WTC11 (cell line): ENCODE results near the gene DTX1. TPM values are rescaled to one million over a fixed set of nuclear protein-coding genes. Genes with fewer than 3 reads are reported as not detected.

Source experiments
- ATAC-seq: fragments of 200-7000 bp; cut with Tn5 transposase; 2 replicates; pipeline ENCODE4 v1.10.0; 2021; ENCODE audit warnings: mild to moderate bottlenecking, moderate library complexity
- CTCF ChIA-PET: fragments of 300-600 bp; sonication (Branson Sonifier 250); formaldehyde crosslinking; loops from one replicate; lab custom pipeline; 2021; ENCODE audit warnings: antibody characterized with exemption; lab: Charles Lee
- POLR2A ChIA-PET: fragments of 350-600 bp; sonication (Branson Sonifier 250); formaldehyde crosslinking; loops from one replicate; lab custom pipeline; 2021; ENCODE audit warnings: antibody characterized with exemption; lab: Charles Lee
- DNase-seq: peaks from one replicate; pipeline ENCODE4 v3.0.0; 2021; ENCODE audit warnings: low spot score
- H3K27ac Mint-ChIP-seq: 2 replicates; pipeline ENCODE4 v1.8.0; 2021; ENCODE audit warnings: mixed read lengths
- H3K27me3 Mint-ChIP-seq: 2 replicates; pipeline ENCODE4 v1.8.0; 2021; ENCODE audit warnings: low read depth, mild to moderate bottlenecking, moderate library complexity, mixed read lengths
- H3K36me3 Mint-ChIP-seq: 2 replicates; pipeline ENCODE4 v1.8.0; 2021; ENCODE audit warnings: mixed read lengths
- H3K4me1 Mint-ChIP-seq: 2 replicates; pipeline ENCODE4 v1.8.0; 2022; ENCODE audit warnings: mixed read lengths
- H3K4me3 Mint-ChIP-seq: 2 replicates; pipeline ENCODE4 v1.8.0; 2021; ENCODE audit warnings: mild to moderate bottlenecking, moderate library complexity, mixed read lengths
- H3K9me3 Mint-ChIP-seq: 2 replicates; pipeline ENCODE4 v1.8.0; 2021; ENCODE audit warnings: mixed read lengths
- CREB1 ChIP-seq: sonication (generic); formaldehyde crosslinking; IDR thresholded peaks from 2 replicates; pipeline ENCODE4 v1.8.0; 2023; ENCODE audit warnings: mild to moderate bottlenecking, missing genetic modification reagents
- FOXP1 ChIP-seq: sonication (generic); formaldehyde crosslinking; IDR thresholded peaks from 2 replicates; pipeline ENCODE4 v1.8.0; 2022; ENCODE audit warnings: missing genetic modification reagents, mild to moderate bottlenecking, moderate library complexity, borderline replicate concordance
- GABPB1 ChIP-seq: sonication (generic); formaldehyde crosslinking; IDR thresholded peaks from 2 replicates; pipeline ENCODE4 v1.8.1; 2023; ENCODE audit warnings: mild to moderate bottlenecking, missing genetic modification reagents
- GRHL2 ChIP-seq: fragments of 250-450 bp; sonication (Bioruptor Pico); IDR thresholded peaks from 2 replicates; pipeline ENCODE4 v1.8.0; 2022; ENCODE audit warnings: mild to moderate bottlenecking, moderate library complexity; ENCODE audit not compliant: insufficient replicate concordance, severe bottlenecking
- NFYB ChIP-seq: sonication (generic); formaldehyde crosslinking; conservative IDR thresholded peaks from 2 replicates; pipeline ENCODE4 v1.8.0; 2022; ENCODE audit warnings: low read depth, missing genetic modification reagents
- RORB ChIP-seq: fragments of 250-450 bp; sonication (Bioruptor Pico); IDR thresholded peaks from 2 replicates; pipeline ENCODE4 v1.9.0; 2021; ENCODE audit warnings: mild to moderate bottlenecking
- SMAD3 ChIP-seq: sonication (generic); formaldehyde crosslinking; IDR thresholded peaks from 2 replicates; pipeline ENCODE4 v1.8.0; 2022; ENCODE audit warnings: missing genetic modification reagents, mild to moderate bottlenecking, borderline replicate concordance
- SMAD4 ChIP-seq: sonication (generic); formaldehyde crosslinking; IDR thresholded peaks from 2 replicates; pipeline ENCODE4 v1.8.0; 2022; ENCODE audit warnings: mild to moderate bottlenecking, missing genetic modification reagents
- SP1 ChIP-seq: sonication (generic); formaldehyde crosslinking; conservative IDR thresholded peaks from 2 replicates; pipeline ENCODE4 v1.8.1; 2022; ENCODE audit warnings: missing genetic modification reagents
- TEAD1 ChIP-seq: sonication (generic); formaldehyde crosslinking; IDR thresholded peaks from 2 replicates; pipeline ENCODE4 v1.8.0; 2022; ENCODE audit warnings: mild to moderate bottlenecking, missing genetic modification reagents
- ZNF232 ChIP-seq: sonication (generic); formaldehyde crosslinking; IDR thresholded peaks from 2 replicates; pipeline ENCODE4 v1.8.0; 2022; ENCODE audit warnings: mild to moderate bottlenecking, missing genetic modification reagents
- ZNF423 ChIP-seq: fragments of 250-450 bp; sonication (Bioruptor Pico); IDR thresholded peaks from 2 replicates; pipeline ENCODE4 v2.1.2; 2022; ENCODE audit warnings: mild to moderate bottlenecking, moderate library complexity
- total RNA-seq: library from RNA; stranded (reverse); gene quantifications from 3 replicates; pipeline ENCODE4 v1.2.3, GENCODE V29; 2021
- TF ChIP-seq, protein P1 (sequence below): fragments of 250-450 bp; sonication (Bioruptor Pico); IDR thresholded peaks from 2 replicates; pipeline ENCODE4 v1.9.0; 2021; ENCODE audit warnings: moderate library complexity, mild to moderate bottlenecking, inconsistent platforms, borderline replicate concordance
- TF ChIP-seq, protein P2 (sequence below): fragments of 250-450 bp; sonication (Bioruptor Pico); IDR thresholded peaks from 2 replicates; pipeline ENCODE4 v1.8.0; 2021; ENCODE audit warnings: mild to moderate bottlenecking
- TF ChIP-seq, protein P3 (sequence below): sonication (generic); formaldehyde crosslinking; IDR thresholded peaks from 2 replicates; pipeline ENCODE4 v1.8.1; 2023; ENCODE audit warnings: mild to moderate bottlenecking, missing genetic modification reagents, borderline replicate concordance
- TF ChIP-seq, protein P4 (sequence below): sonication (generic); formaldehyde crosslinking; IDR thresholded peaks from 2 replicates; pipeline ENCODE4 v1.8.0; 2022; ENCODE audit warnings: mild to moderate bottlenecking, missing genetic modification reagents
- TF ChIP-seq, protein P5 (sequence below): sonication (generic); formaldehyde crosslinking; IDR thresholded peaks from 2 replicates; pipeline ENCODE4 v1.8.1; 2023; ENCODE audit warnings: mild to moderate bottlenecking, moderate library complexity, missing genetic modification reagents
- TF ChIP-seq, protein P6 (sequence below): sonication (generic); formaldehyde crosslinking; IDR thresholded peaks from 2 replicates; pipeline ENCODE4 v1.8.1; 2023; ENCODE audit warnings: mild to moderate bottlenecking, missing genetic modification reagents, moderate library complexity

The DTX1 gene
- total RNA-seq, 1 experiment from 2014 or later, result 6.2 TPM

DNA sequence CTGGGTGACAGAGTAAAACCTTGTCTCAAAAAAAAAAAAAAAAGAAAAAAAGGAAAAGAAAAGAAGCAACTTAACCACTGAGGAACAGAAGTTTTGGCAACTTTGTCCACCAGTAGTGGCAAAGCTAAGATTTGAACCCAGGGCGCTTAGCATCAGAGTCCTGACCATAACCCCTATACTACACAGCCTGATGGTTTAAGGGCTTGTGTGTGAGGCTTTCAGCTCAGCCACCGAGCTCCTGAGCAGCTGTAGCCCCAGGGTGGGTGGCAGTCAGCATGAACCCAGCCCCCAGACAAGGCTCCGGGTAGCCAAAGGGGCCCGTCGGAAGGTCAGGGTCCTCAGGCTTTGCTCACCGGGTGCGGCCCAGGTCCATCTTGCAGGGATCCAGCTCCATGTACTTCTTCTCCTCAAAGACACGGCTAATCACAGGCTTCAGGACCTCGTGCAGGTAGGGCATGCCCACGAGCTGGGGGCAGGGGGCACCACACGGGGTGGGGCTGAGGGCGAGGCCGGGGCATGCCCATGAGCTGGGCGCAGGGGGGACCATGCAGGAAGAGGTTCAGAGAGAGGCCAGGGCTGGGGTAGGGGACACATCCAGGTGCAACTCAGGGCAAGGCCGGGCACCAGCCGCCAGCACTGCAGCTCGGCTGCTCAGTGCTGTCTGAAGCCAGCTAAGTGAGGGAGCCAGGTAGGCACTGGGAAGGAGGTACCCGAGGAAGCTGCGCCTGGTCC, 58.1 kb downstream of the DTX1 start:
- H3K9me3 Mint-ChIP-seq, result no peaks in the 10 kb centered on the region
- H3K27me3 Mint-ChIP-seq, result no peaks in the 10 kb centered on the region; the same call in 1 of the 2 replicates
- no peaks in the 10 kb centered on the region for H3K36me3 Mint-ChIP-seq
- POLR2A ChIA-PET, result interaction anchor here (1.3 kb wide), 1 partner anchor 60 kb away, joined by 5 read pairs; no protein-coding TSS in a partner anchor
- no peak overlapping the region for H3K27ac Mint-ChIP-seq
- ATAC-seq (no peak), DNase-seq (no peak)
- TF ChIP-seq ZNF232 (CRISPR knock-in tag) (no peak), SMAD3 (CRISPR knock-in tag) (no peak), CREB1 (no peak), ZNF423 (CRISPR knock-in tag) (no peak), RORB (CRISPR knock-in tag) (no peak), TEAD1 (CRISPR knock-in tag) (no peak), FOXP1 (CRISPR knock-in tag) (no peak), GRHL2 (CRISPR knock-in tag) (no peak), SMAD4 (no peak), SP1 (CRISPR knock-in tag) (no peak), GABPB1 (CRISPR knock-in tag) (no peak), NFYB (CRISPR knock-in tag) (no peak)
- TF ChIP-seq, protein P1, sequence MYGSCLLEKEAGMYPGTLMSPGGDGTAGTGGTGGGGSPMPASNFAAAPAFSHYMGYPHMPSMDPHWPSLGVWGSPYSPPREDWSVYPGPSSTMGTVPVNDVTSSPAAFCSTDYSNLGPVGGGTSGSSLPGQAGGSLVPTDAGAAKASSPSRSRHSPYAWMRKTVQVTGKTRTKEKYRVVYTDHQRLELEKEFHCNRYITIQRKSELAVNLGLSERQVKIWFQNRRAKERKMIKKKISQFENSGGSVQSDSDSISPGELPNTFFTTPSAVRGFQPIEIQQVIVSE (CRISPR knock-in tag), result no peak
- TF ChIP-seq, protein P2, sequence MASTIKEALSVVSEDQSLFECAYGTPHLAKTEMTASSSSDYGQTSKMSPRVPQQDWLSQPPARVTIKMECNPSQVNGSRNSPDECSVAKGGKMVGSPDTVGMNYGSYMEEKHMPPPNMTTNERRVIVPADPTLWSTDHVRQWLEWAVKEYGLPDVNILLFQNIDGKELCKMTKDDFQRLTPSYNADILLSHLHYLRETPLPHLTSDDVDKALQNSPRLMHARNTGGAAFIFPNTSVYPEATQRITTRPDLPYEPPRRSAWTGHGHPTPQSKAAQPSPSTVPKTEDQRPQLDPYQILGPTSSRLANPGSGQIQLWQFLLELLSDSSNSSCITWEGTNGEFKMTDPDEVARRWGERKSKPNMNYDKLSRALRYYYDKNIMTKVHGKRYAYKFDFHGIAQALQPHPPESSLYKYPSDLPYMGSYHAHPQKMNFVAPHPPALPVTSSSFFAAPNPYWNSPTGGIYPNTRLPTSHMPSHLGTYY (CRISPR knock-in tag), result no peak
- TF ChIP-seq, protein P3, sequence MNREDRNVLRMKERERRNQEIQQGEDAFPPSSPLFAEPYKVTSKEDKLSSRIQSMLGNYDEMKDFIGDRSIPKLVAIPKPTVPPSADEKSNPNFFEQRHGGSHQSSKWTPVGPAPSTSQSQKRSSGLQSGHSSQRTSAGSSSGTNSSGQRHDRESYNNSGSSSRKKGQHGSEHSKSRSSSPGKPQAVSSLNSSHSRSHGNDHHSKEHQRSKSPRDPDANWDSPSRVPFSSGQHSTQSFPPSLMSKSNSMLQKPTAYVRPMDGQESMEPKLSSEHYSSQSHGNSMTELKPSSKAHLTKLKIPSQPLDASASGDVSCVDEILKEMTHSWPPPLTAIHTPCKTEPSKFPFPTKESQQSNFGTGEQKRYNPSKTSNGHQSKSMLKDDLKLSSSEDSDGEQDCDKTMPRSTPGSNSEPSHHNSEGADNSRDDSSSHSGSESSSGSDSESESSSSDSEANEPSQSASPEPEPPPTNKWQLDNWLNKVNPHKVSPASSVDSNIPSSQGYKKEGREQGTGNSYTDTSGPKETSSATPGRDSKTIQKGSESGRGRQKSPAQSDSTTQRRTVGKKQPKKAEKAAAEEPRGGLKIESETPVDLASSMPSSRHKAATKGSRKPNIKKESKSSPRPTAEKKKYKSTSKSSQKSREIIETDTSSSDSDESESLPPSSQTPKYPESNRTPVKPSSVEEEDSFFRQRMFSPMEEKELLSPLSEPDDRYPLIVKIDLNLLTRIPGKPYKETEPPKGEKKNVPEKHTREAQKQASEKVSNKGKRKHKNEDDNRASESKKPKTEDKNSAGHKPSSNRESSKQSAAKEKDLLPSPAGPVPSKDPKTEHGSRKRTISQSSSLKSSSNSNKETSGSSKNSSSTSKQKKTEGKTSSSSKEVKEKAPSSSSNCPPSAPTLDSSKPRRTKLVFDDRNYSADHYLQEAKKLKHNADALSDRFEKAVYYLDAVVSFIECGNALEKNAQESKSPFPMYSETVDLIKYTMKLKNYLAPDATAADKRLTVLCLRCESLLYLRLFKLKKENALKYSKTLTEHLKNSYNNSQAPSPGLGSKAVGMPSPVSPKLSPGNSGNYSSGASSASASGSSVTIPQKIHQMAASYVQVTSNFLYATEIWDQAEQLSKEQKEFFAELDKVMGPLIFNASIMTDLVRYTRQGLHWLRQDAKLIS (CRISPR knock-in tag), result no peak
- TF ChIP-seq, protein P4, sequence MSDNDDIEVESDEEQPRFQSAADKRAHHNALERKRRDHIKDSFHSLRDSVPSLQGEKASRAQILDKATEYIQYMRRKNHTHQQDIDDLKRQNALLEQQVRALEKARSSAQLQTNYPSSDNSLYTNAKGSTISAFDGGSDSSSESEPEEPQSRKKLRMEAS (CRISPR knock-in tag), result no peak
- TF ChIP-seq, protein P5, sequence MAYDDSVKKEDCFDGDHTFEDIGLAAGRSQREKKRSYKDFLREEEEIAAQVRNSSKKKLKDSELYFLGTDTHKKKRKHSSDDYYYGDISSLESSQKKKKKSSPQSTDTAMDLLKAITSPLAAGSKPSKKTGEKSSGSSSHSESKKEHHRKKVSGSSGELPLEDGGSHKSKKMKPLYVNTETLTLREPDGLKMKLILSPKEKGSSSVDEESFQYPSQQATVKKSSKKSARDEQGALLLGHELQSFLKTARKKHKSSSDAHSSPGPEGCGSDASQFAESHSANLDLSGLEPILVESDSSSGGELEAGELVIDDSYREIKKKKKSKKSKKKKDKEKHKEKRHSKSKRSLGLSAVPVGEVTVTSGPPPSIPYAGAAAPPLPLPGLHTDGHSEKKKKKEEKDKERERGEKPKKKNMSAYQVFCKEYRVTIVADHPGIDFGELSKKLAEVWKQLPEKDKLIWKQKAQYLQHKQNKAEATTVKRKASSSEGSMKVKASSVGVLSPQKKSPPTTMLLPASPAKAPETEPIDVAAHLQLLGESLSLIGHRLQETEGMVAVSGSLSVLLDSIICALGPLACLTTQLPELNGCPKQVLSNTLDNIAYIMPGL (CRISPR knock-in tag), result no peak
- TF ChIP-seq, protein P6, sequence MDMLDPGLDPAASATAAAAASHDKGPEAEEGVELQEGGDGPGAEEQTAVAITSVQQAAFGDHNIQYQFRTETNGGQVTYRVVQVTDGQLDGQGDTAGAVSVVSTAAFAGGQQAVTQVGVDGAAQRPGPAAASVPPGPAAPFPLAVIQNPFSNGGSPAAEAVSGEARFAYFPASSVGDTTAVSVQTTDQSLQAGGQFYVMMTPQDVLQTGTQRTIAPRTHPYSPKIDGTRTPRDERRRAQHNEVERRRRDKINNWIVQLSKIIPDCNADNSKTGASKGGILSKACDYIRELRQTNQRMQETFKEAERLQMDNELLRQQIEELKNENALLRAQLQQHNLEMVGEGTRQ (CRISPR knock-in tag), result no peak
- CTCF ChIA-PET, result interaction anchor here (0.5 to 1.8 kb wide), 6 partner anchors 9 to 122 kb away, joined by 3 to 6 read pairs (median 4); partner anchors contain the start of gene RASAL1
- no peaks in the 10 kb centered on the region; the same call in none of the 2 replicates for H3K4me1 Mint-ChIP-seq
- H3K4me3 Mint-ChIP-seq, result no peak overlapping the region
